Measurements from ENCODE around the gene PLCD3. TPM values are rescaled to one million over a fixed set of nuclear protein-coding genes. Genes with fewer than 3 reads are reported as not detected.
A peak's percentile ranks its signal among the peaks of the same experiment; 100 is the strongest.

PLCD3 gene
- polyA plus RNA-seq, 1 donor (not counting 4 experiments of a cell fraction or from before 2014, with no cell fraction given), result 53.3 TPM

- FAIRE-seq, result no peak
- dilution Hi-C loops (cut with MboI; ENCODE audit: extremely low pct_ligation_motif_present, low sequenced_read_pairs), result no loop called here
- H3K27ac ChIP-seq (ENCODE audit: control insufficient read depth, insufficient read depth, low read length), result peak overlapping the region; percentile 82
Measured at GRCh38 chr17:45150911-45151809, 18.8 kb upstream of the PLCD3 start.

GRCh38 chr17:45149669-45150664 is 17.7 kb upstream of the PLCD3 start:
- H3K79me2 ChIP-seq (ENCODE audit: control insufficient read depth, insufficient read depth, low read length), result peaks cover 35% of the 10 kb centered on the region
- no peak for DNase-seq (ENCODE audit: low read depth, low spot score)
- H3K27me3 ChIP-seq (ENCODE audit: control insufficient read depth, extremely low read depth, insufficient read depth, low read length), result no peaks in the 10 kb centered on the region
- no peak overlapping the region for H2AFZ ChIP-seq (ENCODE audit: control insufficient read depth, low read length)
- peak overlapping the region; percentile 70 to 94 (median 92) for H3K4me3 ChIP-seq (ENCODE audit: control insufficient read depth in 2 of 3, extremely low read depth in 1 of 3, insufficient read depth in 2 of 3, low read depth in 1 of 3, low read length in 3 of 3)
- no peak for TF ChIP-seq EZH2 (IDR thresholded peaks at IDR 0.05; ENCODE audit: low read length)
- no peak for TF ChIP-seq CTCF (optimal IDR thresholded peaks at IDR 0.05 in 1 of 3, IDR thresholded peaks at IDR 0.05 in 1 of 3, conservative IDR thresholded peaks at IDR 0.05 in 1 of 3; ENCODE audit: extremely low read depth in 1 of 3, insufficient read depth in 2 of 3, low read length in 3 of 3)
- H3K9me3 ChIP-seq (ENCODE audit: control insufficient read depth, low read depth, low read length), result no peaks in the 10 kb centered on the region
- H3K9ac ChIP-seq (ENCODE audit: control insufficient read depth, extremely low read depth, insufficient read depth, low read length), result peak overlapping the region; percentile 94
- peak overlapping the region; percentile 90 for H3K4me2 ChIP-seq (ENCODE audit: control insufficient read depth, extremely low read depth, insufficient read depth, low read depth, low read length)
- H4K20me1 ChIP-seq (ENCODE audit: control insufficient read depth, extremely low read depth, insufficient read depth, low read length), result peaks cover 10% of the 10 kb centered on the region
- H3K4me1 ChIP-seq (ENCODE audit: control insufficient read depth, extremely low read depth, insufficient read depth, low read length), result peaks cover 27% of the 10 kb centered on the region
- H3K36me3 ChIP-seq (ENCODE audit: control insufficient read depth in 2 of 2, extremely low read depth in 1 of 2, insufficient read depth in 2 of 2, low read length in 2 of 2), result no peaks in the 10 kb centered on the region
- dilution Hi-C loops (cut with MboI; ENCODE audit: extremely low pct_ligation_motif_present, low sequenced_read_pairs), result no loop called here
- H3K27ac ChIP-seq (ENCODE audit: control insufficient read depth, insufficient read depth, low read length), result peak overlapping the region; percentile 82
- no peaks in the 10 kb centered on the region for H3K9me1 ChIP-seq (ENCODE audit: control insufficient read depth, extremely low read depth, insufficient read depth, low read length)
- no peak for FAIRE-seq

More at GRCh38 chr17:45150911-45151809, 18.8 kb upstream of the PLCD3 start:
- H4K20me1 ChIP-seq (ENCODE audit: control insufficient read depth, extremely low read depth, insufficient read depth, low read length), result peaks cover 10% of the 10 kb centered on the region
- H3K27me3 ChIP-seq (ENCODE audit: control insufficient read depth, extremely low read depth, insufficient read depth, low read length), result no peaks in the 10 kb centered on the region
- H3K9me1 ChIP-seq (ENCODE audit: control insufficient read depth, extremely low read depth, insufficient read depth, low read length), result no peaks in the 10 kb centered on the region
- no peaks in the 10 kb centered on the region for H3K36me3 ChIP-seq (ENCODE audit: control insufficient read depth in 2 of 2, extremely low read depth in 1 of 2, insufficient read depth in 2 of 2, low read length in 2 of 2)
- H3K79me2 ChIP-seq (ENCODE audit: control insufficient read depth, insufficient read depth, low read length), result peaks cover 35% of the 10 kb centered on the region
- H3K9ac ChIP-seq (ENCODE audit: control insufficient read depth, extremely low read depth, insufficient read depth, low read length), result peak overlapping the region; percentile 94
- no peaks in the 10 kb centered on the region for H3K9me3 ChIP-seq (ENCODE audit: control insufficient read depth, low read depth, low read length)
- TF ChIP-seq EZH2 (IDR thresholded peaks at IDR 0.05; ENCODE audit: low read length), result no peak
- TF ChIP-seq CTCF (optimal IDR thresholded peaks at IDR 0.05 in 1 of 3, IDR thresholded peaks at IDR 0.05 in 1 of 3, conservative IDR thresholded peaks at IDR 0.05 in 1 of 3; ENCODE audit: extremely low read depth in 1 of 3, insufficient read depth in 2 of 3, low read length in 3 of 3), result no peak
- DNase-seq (ENCODE audit: low read depth, low spot score), result no peak
- H3K4me3 ChIP-seq (ENCODE audit: control insufficient read depth in 2 of 3, extremely low read depth in 1 of 3, insufficient read depth in 2 of 3, low read depth in 1 of 3, low read length in 3 of 3), result peak overlapping the region; percentile 70 to 94 (median 92)
- H3K4me2 ChIP-seq (ENCODE audit: control insufficient read depth, extremely low read depth, insufficient read depth, low read depth, low read length), result peak overlapping the region; percentile 90
- no peak overlapping the region for H2AFZ ChIP-seq (ENCODE audit: control insufficient read depth, low read length)
- peaks cover 24% of the 10 kb centered on the region for H3K4me1 ChIP-seq (ENCODE audit: control insufficient read depth, extremely low read depth, insufficient read depth, low read length)
